ENCODE measurements around the gene KRTAP19-5.
A peak's percentile ranks its signal among the peaks of the same experiment; 100 is the strongest.
"Not testable (repeated sequence)": the region's sequence is repeated elsewhere in the genome, so short reads cannot be mapped to it uniquely, and the experiment has no call there.

The KRTAP19-5 gene

GRCh38 chr21:30505621-30506205, 3.8 kb upstream of the KRTAP19-5 start:
- TF ChIP-seq CTCF (IDR thresholded peaks at IDR 0.05; ENCODE audit: low read length), result peak; percentile 64
- not testable (repeated sequence) for H3K4me3 ChIP-seq (ENCODE audit: low read length); H3K79me2 ChIP-seq (ENCODE audit: low read length); H4K20me1 ChIP-seq (ENCODE audit: insufficient read depth, low read length); H3K27me3 ChIP-seq (replicated peaks; ENCODE audit: insufficient read depth, low read length); H3K9me2 ChIP-seq (replicated peaks; ENCODE audit: insufficient read depth, low read length); H3K4me1 ChIP-seq (ENCODE audit: low read length); H3K27ac ChIP-seq (ENCODE audit: low read length); H3K9me3 ChIP-seq (replicated peaks; ENCODE audit: insufficient read depth, low read length); H3K9ac ChIP-seq (ENCODE audit: low read length); H3F3A ChIP-seq (ENCODE audit: insufficient read depth, low read length); H3K4me2 ChIP-seq (ENCODE audit: low read depth, low read length); H3K36me3 ChIP-seq (replicated peaks; ENCODE audit: insufficient read depth, low read length); H2AFZ ChIP-seq (ENCODE audit: low read length)
- DNase-seq, result peak; percentile 40

- no peaks in the 10 kb centered on the region for H3F3A ChIP-seq (ENCODE audit: insufficient read depth, low read length)
- H3K9me2 ChIP-seq (replicated peaks; ENCODE audit: insufficient read depth, low read length), result no peaks in the 10 kb centered on the region
- DNase-seq, result no peak
- H3K4me2 ChIP-seq (ENCODE audit: low read depth, low read length), result no peak within 1 kb of the TSS
- no peaks in the 10 kb centered on the region for H3K4me1 ChIP-seq (ENCODE audit: low read length)
- H2AFZ ChIP-seq (ENCODE audit: low read length), result no peak within 1 kb of the TSS
- H3K27ac ChIP-seq (ENCODE audit: low read length), result no peak within 1 kb of the TSS
- no peaks in the 10 kb centered on the region for H3K79me2 ChIP-seq (ENCODE audit: low read length)
- no peak within 1 kb of the TSS for H3K4me3 ChIP-seq (ENCODE audit: low read length)
- H3K9me3 ChIP-seq (replicated peaks; ENCODE audit: insufficient read depth, low read length), result no peaks in the 10 kb centered on the region
- no peak for TF ChIP-seq EZH2phosphoT487 (IDR thresholded peaks at IDR 0.05; ENCODE audit: low read length)
- TF ChIP-seq EZH2 (optimal IDR thresholded peaks at IDR 0.05; ENCODE audit: low read depth, low read length), result no peak
- no peak for TF ChIP-seq CTCF (IDR thresholded peaks at IDR 0.05; ENCODE audit: low read length)
- H4K20me1 ChIP-seq (ENCODE audit: insufficient read depth, low read length), result no peaks in the 10 kb centered on the region
- H3K36me3 ChIP-seq (replicated peaks; ENCODE audit: insufficient read depth, low read length), result no peaks in the 10 kb centered on the region
- H3K27me3 ChIP-seq (replicated peaks; ENCODE audit: insufficient read depth, low read length), result no peaks in the 10 kb centered on the region
- H3K9ac ChIP-seq (ENCODE audit: low read length), result no peak within 1 kb of the TSS
Measured at GRCh38 chr21:30497065-30497464, 4.9 kb downstream of the KRTAP19-5 start, which contains the start of gene KRTAP19-4. KRTAP19-4 (minus strand) TSS chr21:30497165; CDS start chr21:30497110, 55 bp downstream.

GRCh38 chr21:30491963-30492428, 9.9 kb downstream of the KRTAP19-5 start, which contains the start of gene KRTAP19-3:
KRTAP19-3 (minus strand) TSS chr21:30492013; CDS start chr21:30491957, 56 bp downstream.
- H3K4me1 ChIP-seq (ENCODE audit: low read length), result no peaks in the 10 kb centered on the region
- H4K20me1 ChIP-seq (ENCODE audit: insufficient read depth, low read length), result no peaks in the 10 kb centered on the region
- DNase-seq, result no peak
- H3K9me3 ChIP-seq (replicated peaks; ENCODE audit: insufficient read depth, low read length), result no peaks in the 10 kb centered on the region
- no peaks in the 10 kb centered on the region for H3K79me2 ChIP-seq (ENCODE audit: low read length)
- H3K27ac ChIP-seq (ENCODE audit: low read length), result no peak within 1 kb of the TSS
- H3K4me3 ChIP-seq (ENCODE audit: low read length), result no peak within 1 kb of the TSS
- H3K4me2 ChIP-seq (ENCODE audit: low read depth, low read length), result no peak within 1 kb of the TSS
- H3K9ac ChIP-seq (ENCODE audit: low read length), result no peak within 1 kb of the TSS
- no peaks in the 10 kb centered on the region for H3F3A ChIP-seq (ENCODE audit: insufficient read depth, low read length)
- H2AFZ ChIP-seq (ENCODE audit: low read length), result no peak within 1 kb of the TSS
- H3K27me3 ChIP-seq (replicated peaks; ENCODE audit: insufficient read depth, low read length), result no peaks in the 10 kb centered on the region
- H3K36me3 ChIP-seq (replicated peaks; ENCODE audit: insufficient read depth, low read length), result no peaks in the 10 kb centered on the region
- no peaks in the 10 kb centered on the region for H3K9me2 ChIP-seq (replicated peaks; ENCODE audit: insufficient read depth, low read length)
- TF ChIP-seq EZH2phosphoT487 (IDR thresholded peaks at IDR 0.05; ENCODE audit: low read length), result no peak

- TF ChIP-seq EZH2 (optimal IDR thresholded peaks at IDR 0.05; ENCODE audit: low read depth, low read length) (no peak), CTCF (IDR thresholded peaks at IDR 0.05; ENCODE audit: low read length) (no peak), EZH2phosphoT487 (IDR thresholded peaks at IDR 0.05; ENCODE audit: low read length) (no peak)
- no peaks in the 10 kb centered on the region for H3K27me3 ChIP-seq (replicated peaks; ENCODE audit: insufficient read depth, low read length)
- no peaks in the 10 kb centered on the region for H3K36me3 ChIP-seq (replicated peaks; ENCODE audit: insufficient read depth, low read length)
- H2AFZ ChIP-seq (ENCODE audit: low read length), result no peak within 1 kb of the TSS
- H4K20me1 ChIP-seq (ENCODE audit: insufficient read depth, low read length), result no peaks in the 10 kb centered on the region
- H3K4me2 ChIP-seq (ENCODE audit: low read depth, low read length), result no peak within 1 kb of the TSS
- no peaks in the 10 kb centered on the region for H3K79me2 ChIP-seq (ENCODE audit: low read length)
- no peaks in the 10 kb centered on the region for H3K9me3 ChIP-seq (replicated peaks; ENCODE audit: insufficient read depth, low read length)
- no peak within 1 kb of the TSS for H3K9ac ChIP-seq (ENCODE audit: low read length)
- no peak within 1 kb of the TSS for H3K27ac ChIP-seq (ENCODE audit: low read length)
- H3K9me2 ChIP-seq (replicated peaks; ENCODE audit: insufficient read depth, low read length), result no peaks in the 10 kb centered on the region
- no peak for DNase-seq
- H3K4me1 ChIP-seq (ENCODE audit: low read length), result no peaks in the 10 kb centered on the region
- no peak within 1 kb of the TSS for H3K4me3 ChIP-seq (ENCODE audit: low read length)
- no peaks in the 10 kb centered on the region for H3F3A ChIP-seq (ENCODE audit: insufficient read depth, low read length)
Measured at GRCh38 chr21:30487336-30487735, 14.6 kb downstream of the KRTAP19-5 start, which contains the start of gene KRTAP19-2. KRTAP19-2 (minus strand) TSS chr21:30487436; CDS start chr21:30487348, 88 bp downstream.
